Osteocyte (in vitro differentiated cells): ENCODE data around the gene PPP1R18. TPM values are rescaled to one million over a fixed set of nuclear protein-coding genes. Genes with fewer than 3 reads are reported as not detected.
"Not testable (repeated sequence)": the region's sequence is repeated elsewhere in the genome, so short reads cannot be mapped to it uniquely, and the experiment has no call there.

ENCODE experiments used
- DNase-seq: peaks from one replicate; pipeline ENCODE4 v3.0.0; 2021; ENCODE audit warnings: mixed read lengths; ENCODE audit not compliant: unreplicated experiment; ENCODE audit errors: extremely low spot score
- H3K27ac Mint-ChIP-seq: one replicate; pipeline ENCODE4 v1.8.0; 2021; ENCODE audit warnings: mild to moderate bottlenecking, mixed read lengths; ENCODE audit not compliant: unreplicated experiment
- H3K27me3 Mint-ChIP-seq: one replicate; pipeline ENCODE4 v1.8.0; 2021; ENCODE audit warnings: mixed read lengths; ENCODE audit not compliant: unreplicated experiment
- H3K36me3 Mint-ChIP-seq: one replicate; pipeline ENCODE4 v1.8.0; 2021; ENCODE audit warnings: mixed read lengths; ENCODE audit not compliant: unreplicated experiment
- H3K4me1 Mint-ChIP-seq: one replicate; pipeline ENCODE4 v1.8.0; 2021; ENCODE audit warnings: mixed read lengths; ENCODE audit not compliant: unreplicated experiment
- H3K4me3 Mint-ChIP-seq: one replicate; pipeline ENCODE4 v1.8.0; 2021; ENCODE audit warnings: mild to moderate bottlenecking, moderate library complexity, mixed read lengths; ENCODE audit not compliant: unreplicated experiment
- H3K9me3 Mint-ChIP-seq: one replicate; pipeline ENCODE4 v1.8.0; 2021; ENCODE audit warnings: mixed read lengths; ENCODE audit not compliant: unreplicated experiment
- total RNA-seq: library from RNA; stranded (reverse); gene quantifications from 2 replicates; pipeline ENCODE4 v1.2.1, GENCODE V29; 2021
- TF ChIP-seq, protein P1 (sequence below): fragments of 200-600 bp; sonication (generic); IDR thresholded peaks from 2 replicates; pipeline ENCODE4 v1.5.0; 2021; ENCODE audit warnings: antibody characterized with exemption, mild to moderate bottlenecking, moderate library complexity

Gene PPP1R18
- total RNA-seq, 1 donor from 2014 or later = 134 TPM

DNA sequence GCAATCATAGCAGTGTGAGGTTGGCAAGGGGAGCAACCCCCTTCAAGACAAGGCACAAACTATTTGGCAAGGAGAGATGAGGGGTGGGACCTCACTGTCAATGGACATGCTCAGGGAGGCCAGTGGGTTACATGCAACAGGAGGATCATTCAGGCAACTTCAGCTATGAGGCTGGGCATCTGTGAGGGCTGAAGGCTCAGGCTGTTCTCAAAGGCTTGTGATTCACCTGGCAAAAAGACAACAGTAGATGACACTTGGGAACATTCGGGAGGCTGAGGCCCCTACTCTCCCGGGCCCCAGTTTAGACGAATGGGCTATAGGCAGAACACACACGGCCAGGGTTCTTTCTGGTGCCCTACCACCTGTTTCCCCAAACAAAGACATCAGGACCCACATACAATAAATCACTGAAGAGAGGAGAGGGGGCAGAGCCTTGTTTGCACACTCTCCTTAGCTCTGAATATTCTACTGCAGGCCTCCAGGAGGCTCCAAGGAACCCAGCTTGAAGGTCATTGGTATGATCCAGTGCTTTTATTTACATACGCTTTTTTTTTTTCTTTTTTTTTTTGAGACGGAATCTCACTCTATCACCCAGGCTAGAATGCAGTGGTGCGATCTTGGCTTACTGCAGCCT, 41.6 kb upstream of the PPP1R18 start:
- no peak for DNase-seq
- Mint-ChIP-seq H3K27ac (peak overlapping the region; percentile 58), H3K4me1 (peaks cover 32% of the 10 kb centered on the region), H3K27me3 (no peaks in the 10 kb centered on the region), H3K36me3 (peaks cover 35% of the 10 kb centered on the region), H3K9me3 (no peaks in the 10 kb centered on the region), H3K4me3 (no peak overlapping the region)
- TF ChIP-seq, protein P1, sequence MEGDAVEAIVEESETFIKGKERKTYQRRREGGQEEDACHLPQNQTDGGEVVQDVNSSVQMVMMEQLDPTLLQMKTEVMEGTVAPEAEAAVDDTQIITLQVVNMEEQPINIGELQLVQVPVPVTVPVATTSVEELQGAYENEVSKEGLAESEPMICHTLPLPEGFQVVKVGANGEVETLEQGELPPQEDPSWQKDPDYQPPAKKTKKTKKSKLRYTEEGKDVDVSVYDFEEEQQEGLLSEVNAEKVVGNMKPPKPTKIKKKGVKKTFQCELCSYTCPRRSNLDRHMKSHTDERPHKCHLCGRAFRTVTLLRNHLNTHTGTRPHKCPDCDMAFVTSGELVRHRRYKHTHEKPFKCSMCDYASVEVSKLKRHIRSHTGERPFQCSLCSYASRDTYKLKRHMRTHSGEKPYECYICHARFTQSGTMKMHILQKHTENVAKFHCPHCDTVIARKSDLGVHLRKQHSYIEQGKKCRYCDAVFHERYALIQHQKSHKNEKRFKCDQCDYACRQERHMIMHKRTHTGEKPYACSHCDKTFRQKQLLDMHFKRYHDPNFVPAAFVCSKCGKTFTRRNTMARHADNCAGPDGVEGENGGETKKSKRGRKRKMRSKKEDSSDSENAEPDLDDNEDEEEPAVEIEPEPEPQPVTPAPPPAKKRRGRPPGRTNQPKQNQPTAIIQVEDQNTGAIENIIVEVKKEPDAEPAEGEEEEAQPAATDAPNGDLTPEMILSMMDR = peak; percentile 49

DNA sequence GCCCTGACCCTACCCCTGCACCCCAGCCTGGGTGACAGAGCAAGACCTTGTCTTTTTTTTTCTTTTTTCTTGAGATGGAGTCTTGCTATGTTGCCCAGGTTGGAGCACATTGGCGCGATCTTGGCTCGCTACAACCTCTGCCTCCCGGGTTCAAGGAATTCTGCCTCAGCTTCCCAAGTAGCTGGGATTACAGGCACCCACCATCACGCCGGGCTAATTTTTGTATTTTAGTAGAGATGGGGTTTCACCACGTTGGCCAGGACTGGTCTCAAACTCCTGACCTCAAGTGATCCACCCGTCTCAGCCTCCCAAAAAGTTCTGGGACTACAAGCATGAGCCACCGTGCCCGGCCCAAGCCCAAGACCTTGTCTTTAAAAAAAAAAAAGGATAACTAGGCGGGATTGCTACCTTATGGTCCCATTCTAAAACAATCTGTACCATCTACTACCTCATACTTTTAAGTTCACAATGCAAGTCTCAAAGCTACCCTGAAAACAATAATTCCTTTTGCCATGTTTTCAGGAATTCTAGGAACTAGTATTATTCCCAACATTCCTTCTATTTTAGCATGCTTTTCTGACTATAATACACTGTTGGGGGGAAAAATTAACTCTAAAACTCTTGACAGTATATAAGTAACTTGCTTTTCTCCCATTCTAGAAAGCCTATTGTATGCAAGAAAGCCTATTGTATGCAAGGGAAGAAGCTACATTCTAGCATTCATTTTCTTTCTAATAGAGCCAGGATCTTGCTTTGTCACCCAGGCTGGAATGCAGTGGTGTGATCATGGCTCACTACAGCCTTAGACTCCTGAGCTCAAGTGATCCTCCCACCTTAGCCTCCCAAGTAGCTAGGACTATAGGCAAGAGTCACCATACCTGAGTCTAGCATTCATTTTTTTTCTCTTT, 40.3 kb upstream of the PPP1R18 start:
- Mint-ChIP-seq H3K27ac (peak overlapping the region; percentile 68), H3K4me1 (peaks cover 39% of the 10 kb centered on the region), H3K36me3 (peaks cover 42% of the 10 kb centered on the region), H3K27me3 (no peaks in the 10 kb centered on the region), H3K9me3 (no peaks in the 10 kb centered on the region), H3K4me3 (no peak overlapping the region)
- no peak for DNase-seq
- TF ChIP-seq, protein P1 = no peak

DNA sequence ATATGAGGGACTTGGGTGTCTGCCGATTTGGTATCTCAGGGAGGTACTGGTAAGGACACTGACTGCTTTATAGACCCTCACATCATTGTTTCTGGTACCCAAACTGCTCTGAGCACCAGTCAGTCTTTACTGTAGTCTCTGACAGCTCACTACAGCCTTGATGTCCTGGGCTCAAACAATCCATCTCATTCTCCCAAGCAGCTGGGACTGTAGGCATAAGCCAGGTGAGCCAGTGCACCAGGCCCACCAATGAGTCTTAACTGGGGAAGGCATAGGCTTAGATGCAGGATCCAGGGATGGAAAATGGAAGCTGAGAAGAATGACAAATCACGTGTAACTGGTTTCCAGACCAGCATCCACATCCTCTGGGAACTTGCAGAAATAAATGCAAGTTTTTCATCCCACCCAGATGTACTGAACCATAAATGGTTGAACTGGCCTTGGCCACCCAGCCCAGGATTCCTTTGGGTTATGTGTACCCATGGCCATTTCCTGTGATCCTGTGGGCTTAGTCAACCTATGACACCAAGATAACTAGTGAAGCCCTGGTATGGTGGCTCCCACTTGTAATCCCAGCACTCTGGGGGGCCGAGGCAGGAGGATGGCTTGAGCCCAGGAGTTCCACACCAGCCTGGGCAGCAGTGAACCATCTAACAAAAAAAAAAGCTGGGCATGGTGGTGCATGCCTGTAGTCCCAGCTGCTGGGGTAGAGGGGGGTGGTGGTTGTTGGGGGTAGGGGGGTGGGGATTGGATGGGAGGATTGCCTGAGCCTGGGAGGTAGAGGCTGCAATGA, 39.5 kb upstream of the PPP1R18 start:
- Mint-ChIP-seq H3K9me3 (no peaks in the 10 kb centered on the region), H3K27me3 (no peaks in the 10 kb centered on the region), H3K4me1 (peaks cover 39% of the 10 kb centered on the region), H3K36me3 (peaks cover 47% of the 10 kb centered on the region), H3K27ac (peak overlapping the region; percentile 60), H3K4me3 (no peak overlapping the region)
- TF ChIP-seq, protein P1 = no peak
- no peak for DNase-seq

DNA sequence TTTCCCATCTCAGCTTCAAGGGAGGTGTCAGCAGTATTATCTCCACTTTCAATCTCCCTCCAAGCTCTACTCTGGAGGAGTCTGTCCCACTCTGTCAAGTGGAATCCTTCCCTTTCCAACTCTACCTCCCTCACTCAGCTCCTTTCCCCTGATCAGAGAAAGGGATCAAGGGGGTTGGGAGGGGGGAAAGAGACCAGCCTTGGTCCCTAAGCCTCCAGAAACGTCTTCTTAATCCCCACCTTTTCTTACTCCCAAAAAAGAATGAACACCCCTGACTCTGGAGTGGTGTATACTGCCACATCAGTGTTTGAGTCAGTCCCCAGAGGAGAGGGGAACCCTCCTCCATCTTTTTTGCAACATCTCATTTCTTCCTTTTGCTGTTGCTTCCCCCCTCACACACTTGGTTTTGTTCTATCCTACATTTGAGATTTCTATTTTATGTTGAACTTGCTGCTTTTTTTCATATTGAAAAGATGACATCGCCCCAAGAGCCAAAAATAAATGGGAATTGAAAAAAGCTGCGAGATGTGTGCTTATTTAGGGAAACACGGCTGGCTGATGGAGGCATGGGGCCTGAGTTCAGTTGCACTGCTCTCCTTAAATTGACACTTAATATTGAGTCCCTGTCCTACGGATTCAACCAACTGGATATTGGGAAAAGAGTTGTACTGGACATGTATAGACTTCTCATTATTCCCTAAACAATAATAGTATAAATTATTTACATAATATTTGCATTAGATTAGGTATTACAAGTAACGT, 38.6 kb upstream of the PPP1R18 start:
- no peak for DNase-seq
- TF ChIP-seq, protein P1 = no peak
- Mint-ChIP-seq H3K36me3 (peaks cover 47% of the 10 kb centered on the region), H3K9me3 (no peaks in the 10 kb centered on the region), H3K4me3 (peak overlapping the region; percentile 50), H3K27ac (peak overlapping the region; percentile 69), H3K27me3 (no peaks in the 10 kb centered on the region), H3K4me1 (peaks cover 39% of the 10 kb centered on the region)

DNA sequence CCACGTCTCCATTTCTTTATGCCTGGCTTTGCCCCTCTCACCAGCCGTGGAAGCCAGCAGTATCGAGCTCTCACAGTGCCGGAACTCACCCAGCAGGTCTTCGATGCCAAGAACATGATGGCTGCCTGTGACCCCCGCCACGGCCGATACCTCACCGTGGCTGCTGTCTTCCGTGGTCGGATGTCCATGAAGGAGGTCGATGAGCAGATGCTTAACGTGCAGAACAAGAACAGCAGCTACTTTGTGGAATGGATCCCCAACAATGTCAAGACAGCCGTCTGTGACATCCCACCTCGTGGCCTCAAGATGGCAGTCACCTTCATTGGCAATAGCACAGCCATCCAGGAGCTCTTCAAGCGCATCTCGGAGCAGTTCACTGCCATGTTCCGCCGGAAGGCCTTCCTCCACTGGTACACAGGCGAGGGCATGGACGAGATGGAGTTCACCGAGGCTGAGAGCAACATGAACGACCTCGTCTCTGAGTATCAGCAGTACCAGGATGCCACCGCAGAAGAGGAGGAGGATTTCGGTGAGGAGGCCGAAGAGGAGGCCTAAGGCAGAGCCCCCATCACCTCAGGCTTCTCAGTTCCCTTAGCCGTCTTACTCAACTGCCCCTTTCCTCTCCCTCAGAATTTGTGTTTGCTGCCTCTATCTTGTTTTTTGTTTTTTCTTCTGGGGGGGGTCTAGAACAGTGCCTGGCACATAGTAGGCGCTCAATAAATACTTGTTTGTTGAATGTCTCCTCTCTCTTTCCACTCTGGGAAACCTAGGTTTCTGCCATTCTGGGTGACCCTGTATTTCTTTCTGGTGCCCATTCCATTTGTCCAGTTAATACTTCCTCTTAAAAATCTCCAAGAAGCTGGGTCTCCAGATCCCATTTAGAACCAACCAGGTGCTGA, 37.6 kb upstream of the PPP1R18 start:
- H3K27me3 Mint-ChIP-seq, H3K9me3 Mint-ChIP-seq, DNase-seq: not testable (repeated sequence)
- Mint-ChIP-seq H3K36me3 (peaks cover 43% of the 10 kb centered on the region), H3K4me1 (peaks cover 48% of the 10 kb centered on the region), H3K27ac (peak overlapping the region; percentile 69), H3K4me3 (peak overlapping the region; percentile 96)

DNA sequence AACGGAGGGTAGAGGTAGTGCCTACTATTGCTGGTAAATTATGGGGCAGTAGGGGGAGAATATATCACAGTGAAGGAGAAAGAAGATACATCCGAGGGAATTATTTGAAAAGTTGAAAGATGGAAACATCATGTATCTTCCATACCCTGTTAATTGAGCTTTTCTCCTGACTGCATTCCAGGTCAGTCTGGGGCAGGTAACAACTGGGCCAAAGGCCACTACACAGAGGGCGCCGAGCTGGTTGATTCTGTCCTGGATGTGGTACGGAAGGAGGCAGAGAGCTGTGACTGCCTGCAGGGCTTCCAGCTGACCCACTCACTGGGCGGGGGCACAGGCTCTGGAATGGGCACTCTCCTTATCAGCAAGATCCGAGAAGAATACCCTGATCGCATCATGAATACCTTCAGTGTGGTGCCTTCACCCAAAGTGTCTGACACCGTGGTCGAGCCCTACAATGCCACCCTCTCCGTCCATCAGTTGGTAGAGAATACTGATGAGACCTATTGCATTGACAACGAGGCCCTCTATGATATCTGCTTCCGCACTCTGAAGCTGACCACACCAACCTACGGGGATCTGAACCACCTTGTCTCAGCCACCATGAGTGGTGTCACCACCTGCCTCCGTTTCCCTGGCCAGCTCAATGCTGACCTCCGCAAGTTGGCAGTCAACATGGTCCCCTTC, 36.9 kb upstream of the PPP1R18 start:
- peak overlapping the region; percentile 69 for H3K27ac Mint-ChIP-seq
- not testable (repeated sequence) for H3K27me3 Mint-ChIP-seq, H3K9me3 Mint-ChIP-seq, DNase-seq
- H3K4me3 Mint-ChIP-seq = peak overlapping the region; percentile 96
- H3K4me1 Mint-ChIP-seq = peaks cover 56% of the 10 kb centered on the region
- H3K36me3 Mint-ChIP-seq = peaks cover 43% of the 10 kb centered on the region
